Measurements from ENCODE around the gene KCNJ15. TPM values are rescaled to one million over a fixed set of nuclear protein-coding genes. Genes with fewer than 3 reads are reported as not detected.

KCNJ15 gene
- total RNA-seq, 6 experiments from 2014 or later, result 0.43 to 3.5 (median 1.1) TPM

- DNase-seq (no peak), ATAC-seq (peak in 1 of 4 donors; percentile 33)
- Histone ChIP-seq H3K36me3 (no peaks in the 10 kb centered on the region), H3K27ac (no peak overlapping the region), H3K4me1 (no peaks in the 10 kb centered on the region), H3K27me3 (no peaks in the 10 kb centered on the region), H3K9me3 (no peaks in the 10 kb centered on the region), H3K4me3 (no peak overlapping the region)
- intact Hi-C loops (cut with DNase I), result loop anchor here (5.0 kb wide), 2 partner anchors 130 to 135 kb away; no protein-coding TSS in a partner anchor
- WGBS (ENCODE audit: insufficient coverage, low coverage, low lambda C conversion rate, missing lambda C conversion rate), result 48% methylated on average over 10 of the region's 10 CpGs
- TF ChIP-seq, protein P1, sequence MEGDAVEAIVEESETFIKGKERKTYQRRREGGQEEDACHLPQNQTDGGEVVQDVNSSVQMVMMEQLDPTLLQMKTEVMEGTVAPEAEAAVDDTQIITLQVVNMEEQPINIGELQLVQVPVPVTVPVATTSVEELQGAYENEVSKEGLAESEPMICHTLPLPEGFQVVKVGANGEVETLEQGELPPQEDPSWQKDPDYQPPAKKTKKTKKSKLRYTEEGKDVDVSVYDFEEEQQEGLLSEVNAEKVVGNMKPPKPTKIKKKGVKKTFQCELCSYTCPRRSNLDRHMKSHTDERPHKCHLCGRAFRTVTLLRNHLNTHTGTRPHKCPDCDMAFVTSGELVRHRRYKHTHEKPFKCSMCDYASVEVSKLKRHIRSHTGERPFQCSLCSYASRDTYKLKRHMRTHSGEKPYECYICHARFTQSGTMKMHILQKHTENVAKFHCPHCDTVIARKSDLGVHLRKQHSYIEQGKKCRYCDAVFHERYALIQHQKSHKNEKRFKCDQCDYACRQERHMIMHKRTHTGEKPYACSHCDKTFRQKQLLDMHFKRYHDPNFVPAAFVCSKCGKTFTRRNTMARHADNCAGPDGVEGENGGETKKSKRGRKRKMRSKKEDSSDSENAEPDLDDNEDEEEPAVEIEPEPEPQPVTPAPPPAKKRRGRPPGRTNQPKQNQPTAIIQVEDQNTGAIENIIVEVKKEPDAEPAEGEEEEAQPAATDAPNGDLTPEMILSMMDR (IDR thresholded peaks at IDR 0.05), result no peak
- no peak for TF ChIP-seq POLR2A (IDR thresholded peaks at IDR 0.05)
These were observed 95.2 kb downstream of the KCNJ15 start for GRCh38 chr21:38351961-38352521.

DNA sequence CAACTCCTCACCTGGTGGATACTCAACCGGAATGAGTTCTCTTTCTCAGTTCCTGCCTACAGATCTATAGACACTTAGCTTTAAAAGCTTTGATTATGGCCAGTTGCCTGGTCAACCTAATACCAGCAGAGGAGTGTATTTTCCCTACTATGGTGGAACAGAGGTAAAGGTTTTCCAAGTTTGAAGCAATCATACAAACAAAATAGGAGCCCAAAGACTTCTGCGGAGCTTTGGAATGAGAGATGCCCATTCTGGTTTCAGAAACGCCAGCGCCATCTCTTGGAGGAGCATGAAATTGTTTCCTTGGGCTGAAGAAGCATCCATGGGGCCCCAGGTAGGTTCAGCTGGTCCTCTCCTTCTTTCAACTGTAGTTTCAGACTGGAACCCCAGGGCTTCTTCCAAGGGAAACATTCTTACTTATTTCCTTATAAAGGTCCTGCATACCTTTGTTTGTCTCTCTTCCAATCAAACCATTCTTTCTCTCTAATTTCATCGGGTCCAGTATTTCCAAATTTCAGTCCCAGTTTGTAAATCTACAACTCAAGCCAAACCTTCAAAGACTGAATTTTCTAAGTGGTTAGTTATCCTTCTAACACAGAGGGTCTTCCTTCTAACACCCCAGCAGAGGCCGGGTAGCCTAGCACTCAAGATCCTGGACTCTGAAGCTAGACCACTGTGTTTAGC is 95.9 kb downstream of the KCNJ15 start:
- Histone ChIP-seq H3K4me1 (no peaks in the 10 kb centered on the region), H3K27ac (no peak overlapping the region), H3K4me3 (no peak overlapping the region), H3K36me3 (no peaks in the 10 kb centered on the region), H3K27me3 (no peaks in the 10 kb centered on the region), H3K9me3 (no peaks in the 10 kb centered on the region)
- no peak for TF ChIP-seq POLR2A (IDR thresholded peaks at IDR 0.05)
- TF ChIP-seq, protein P1 (IDR thresholded peaks at IDR 0.05), result peak; percentile 75 to 80 (median 77)
- intact Hi-C loops (cut with DNase I), result loop anchor here (5.0 kb wide), 2 partner anchors 130 to 135 kb away; no protein-coding TSS in a partner anchor
- peak in 2 of 3 donors; percentile 53 to 68 for DNase-seq
- 36% methylated on average over 6 of the region's 6 CpGs for WGBS (ENCODE audit: insufficient coverage, low coverage, low lambda C conversion rate, missing lambda C conversion rate)
- peak; percentile 73 to 82 (median 78) for ATAC-seq

- no peak for DNase-seq
- Histone ChIP-seq H3K9me3 (no peaks in the 10 kb centered on the region), H3K4me3 (no peak overlapping the region), H3K36me3 (no peaks in the 10 kb centered on the region), H3K4me1 (no peaks in the 10 kb centered on the region), H3K27ac (no peak overlapping the region), H3K27me3 (no peaks in the 10 kb centered on the region)
- no peak for ATAC-seq
- intact Hi-C loops (cut with DNase I), result loop anchor here (5.0 kb wide), 2 partner anchors 132 to 137 kb away; no protein-coding TSS in a partner anchor
- WGBS (ENCODE audit: insufficient coverage, low coverage, low lambda C conversion rate, missing lambda C conversion rate), result 87% methylated on average over 3 of the region's 10 CpGs
- TF ChIP-seq POLR2A (IDR thresholded peaks at IDR 0.05), result no peak
- TF ChIP-seq, protein P1 (IDR thresholded peaks at IDR 0.05), result no peak
These were observed 97.4 kb downstream of the KCNJ15 start for GRCh38 chr21:38354231-38354630.

DNA sequence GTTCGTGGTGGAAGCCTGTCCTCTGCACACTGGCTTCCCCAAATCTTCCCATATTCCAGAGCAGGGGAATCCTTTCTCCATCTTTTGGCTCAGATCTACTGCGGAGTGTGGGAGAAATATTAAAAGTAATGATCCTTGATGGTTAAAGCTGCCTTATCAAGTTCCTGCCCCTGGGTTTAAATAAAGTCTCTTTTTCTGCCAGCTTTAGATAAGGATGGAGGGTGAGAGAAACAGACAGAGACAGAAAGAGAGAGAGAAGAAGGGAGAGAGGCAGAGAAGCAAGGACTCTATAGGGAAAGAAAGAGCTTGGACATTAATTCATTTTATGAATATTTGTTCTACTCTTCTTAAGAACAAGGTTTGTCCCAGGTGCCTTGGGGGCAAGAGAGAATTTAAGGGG is 98.0 kb downstream of the KCNJ15 start:
- Histone ChIP-seq H3K9me3 (no peaks in the 10 kb centered on the region), H3K27me3 (no peaks in the 10 kb centered on the region), H3K36me3 (no peaks in the 10 kb centered on the region), H3K4me1 (no peaks in the 10 kb centered on the region), H3K27ac (no peak overlapping the region), H3K4me3 (no peak overlapping the region)
- DNase-seq (no peak), ATAC-seq (no peak)
- 70% methylated on average over 2 of the region's 2 CpGs for WGBS (ENCODE audit: insufficient coverage, low coverage, low lambda C conversion rate, missing lambda C conversion rate)
- no peak for TF ChIP-seq POLR2A (IDR thresholded peaks at IDR 0.05)
- intact Hi-C loops (cut with DNase I), result loop anchor here (5.0 kb wide), 4 partner anchors 132 to 197 kb away; no protein-coding TSS in a partner anchor

- Histone ChIP-seq H3K9me3 (no peaks in the 10 kb centered on the region), H3K36me3 (no peaks in the 10 kb centered on the region), H3K27me3 (no peaks in the 10 kb centered on the region), H3K27ac (no peak overlapping the region), H3K4me1 (no peaks in the 10 kb centered on the region), H3K4me3 (no peak overlapping the region)
- TF ChIP-seq, protein P1 (IDR thresholded peaks at IDR 0.05), result no peak
- TF ChIP-seq POLR2A (IDR thresholded peaks at IDR 0.05), result no peak
- no CpG with 5 or more reads among the region's 4 CpGs for whole genome bisulfite sequencing (ENCODE audit: insufficient coverage, low coverage, low lambda C conversion rate, missing lambda C conversion rate)
- ATAC-seq, result no peak
- intact Hi-C loops (cut with DNase I), result loop anchor here (5.0 kb wide), 2 partner anchors 193 to 198 kb away; no protein-coding TSS in a partner anchor
- no peak for DNase-seq
These were observed 98.6 kb downstream of the KCNJ15 start for GRCh38 chr21:38355353-38355752.
